DND-41 (cell line): ENCODE measurements around the gene ADRM1.

Experiments used
- ATAC-seq: fragments of 200-7000 bp; cut with Tn5 transposase; 3 replicates; pipeline ENCODE4 v1.9.1; 2021; ENCODE audit warnings: low read depth; ENCODE audit not compliant: insufficient read depth
- DNase-seq: peaks from one replicate; pipeline ENCODE4 v3.0.0-alpha.2; 2020
- H2AFZ ChIP-seq: 2 replicates; pipeline ENCODE4 v1.6.0; 2012; ENCODE audit warnings: low read depth, low read length
- H3K27ac ChIP-seq: 2 replicates; pipeline ENCODE4 v1.5.1; 2012; ENCODE audit warnings: low read length, inconsistent platforms
- H3K27me3 ChIP-seq: fragments of 200-600 bp; sonication (generic); 2 replicates; pipeline ENCODE4 v1.6.0; 2012; ENCODE audit warnings: low read length, mild to moderate bottlenecking, inconsistent platforms; ENCODE audit not compliant: insufficient read depth, poor library complexity
- H3K36me3 ChIP-seq: 2 replicates; pipeline ENCODE4 v1.5.1; 2012; ENCODE audit warnings: low read length, inconsistent platforms; ENCODE audit not compliant: insufficient read depth
- H3K4me1 ChIP-seq: 2 replicates; pipeline ENCODE4 v1.5.1; 2012; ENCODE audit warnings: mild to moderate bottlenecking, low read length; ENCODE audit not compliant: insufficient read depth
- H3K4me2 ChIP-seq: 2 replicates; pipeline ENCODE4 v1.6.0; 2012; ENCODE audit warnings: mild to moderate bottlenecking, moderate library complexity, low read length, inconsistent platforms; ENCODE audit not compliant: insufficient read depth
- H3K4me3 ChIP-seq, 2 experiments: fragments of 200-600 bp in 1 of 2; shearing (Covaris generic) in 1 of 2; 2 replicates each; pipeline ENCODE4 v1.5.1; 2012 to 2016; ENCODE audit warnings: inconsistent platforms in 2 of 2, low read length in 2 of 2, mild to moderate bottlenecking in 2 of 2, low read depth in 1 of 2, moderate library complexity in 1 of 2
- H3K79me2 ChIP-seq: 2 replicates; pipeline ENCODE4 v1.6.0; 2012; ENCODE audit warnings: low read length, inconsistent platforms; ENCODE audit not compliant: insufficient read depth
- H3K9ac ChIP-seq: 2 replicates; pipeline ENCODE4 v1.6.0; 2012; ENCODE audit warnings: low read depth, mild to moderate bottlenecking, inconsistent platforms, low read length, moderate library complexity
- H3K9me3 ChIP-seq: 2 replicates; pipeline ENCODE4 v1.5.1; 2012; ENCODE audit warnings: low read length, moderate library complexity, mild to moderate bottlenecking, inconsistent platforms; ENCODE audit not compliant: insufficient read depth, severe bottlenecking
- H4K20me1 ChIP-seq: 2 replicates; pipeline ENCODE4 v1.6.0; 2012; ENCODE audit warnings: low read length; ENCODE audit not compliant: insufficient read depth
- EZH2 ChIP-seq: IDR thresholded peaks from 3 replicates; pipeline ENCODE4 v1.6.1; 2012; ENCODE audit warnings: borderline replicate concordance, low read depth, mild to moderate bottlenecking, moderate library complexity, low read length, inconsistent platforms; ENCODE audit not compliant: severe bottlenecking
- TF ChIP-seq, protein P1 (sequence below): IDR thresholded peaks from 2 replicates; pipeline ENCODE4 v1.5.1; 2012; ENCODE audit warnings: borderline replicate concordance, low read length, moderate library complexity, mild to moderate bottlenecking; ENCODE audit not compliant: poor library complexity, severe bottlenecking; ENCODE audit errors: extremely low read depth

Gene ADRM1

DNA sequence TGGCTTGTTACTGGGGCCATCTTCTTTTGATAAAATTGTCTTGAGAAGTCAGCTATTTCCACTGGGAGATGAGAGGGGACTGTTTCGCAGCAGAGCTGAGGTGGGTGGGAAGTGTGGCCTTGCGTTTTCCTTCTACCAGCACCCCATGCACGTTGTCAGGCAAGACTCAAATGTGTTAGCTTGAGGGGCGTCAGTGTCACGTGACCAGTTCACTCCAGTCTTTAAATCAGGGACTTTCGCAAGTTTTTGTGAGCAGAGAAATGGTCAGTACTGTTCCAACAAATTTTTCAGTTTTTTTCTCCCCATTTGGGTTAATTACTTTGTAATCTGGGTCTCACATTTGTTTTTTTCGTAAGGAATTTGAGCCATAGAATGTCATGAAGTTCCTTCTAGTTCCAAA is 20.7 kb upstream of the ADRM1 start:
- DNase-seq (no peak), ATAC-seq (no peak)
- H3K36me3 ChIP-seq: peaks cover 80% of the 10 kb centered on the region
- H2AFZ ChIP-seq: no peak overlapping the region
- no peaks in the 10 kb centered on the region for H3K9me3 ChIP-seq
- H3K79me2 ChIP-seq: no peaks in the 10 kb centered on the region
- H3K27ac ChIP-seq: no peak overlapping the region
- H3K4me3 ChIP-seq: no peak overlapping the region
- H3K4me2 ChIP-seq: no peak overlapping the region
- H3K27me3 ChIP-seq: no peaks in the 10 kb centered on the region
- H4K20me1 ChIP-seq: peaks cover 3% of the 10 kb centered on the region; the same call in 1 of the 2 replicates
- no peak overlapping the region for H3K9ac ChIP-seq
- H3K4me1 ChIP-seq: no peaks in the 10 kb centered on the region
- no peak for TF ChIP-seq EZH2
- TF ChIP-seq, protein P1, sequence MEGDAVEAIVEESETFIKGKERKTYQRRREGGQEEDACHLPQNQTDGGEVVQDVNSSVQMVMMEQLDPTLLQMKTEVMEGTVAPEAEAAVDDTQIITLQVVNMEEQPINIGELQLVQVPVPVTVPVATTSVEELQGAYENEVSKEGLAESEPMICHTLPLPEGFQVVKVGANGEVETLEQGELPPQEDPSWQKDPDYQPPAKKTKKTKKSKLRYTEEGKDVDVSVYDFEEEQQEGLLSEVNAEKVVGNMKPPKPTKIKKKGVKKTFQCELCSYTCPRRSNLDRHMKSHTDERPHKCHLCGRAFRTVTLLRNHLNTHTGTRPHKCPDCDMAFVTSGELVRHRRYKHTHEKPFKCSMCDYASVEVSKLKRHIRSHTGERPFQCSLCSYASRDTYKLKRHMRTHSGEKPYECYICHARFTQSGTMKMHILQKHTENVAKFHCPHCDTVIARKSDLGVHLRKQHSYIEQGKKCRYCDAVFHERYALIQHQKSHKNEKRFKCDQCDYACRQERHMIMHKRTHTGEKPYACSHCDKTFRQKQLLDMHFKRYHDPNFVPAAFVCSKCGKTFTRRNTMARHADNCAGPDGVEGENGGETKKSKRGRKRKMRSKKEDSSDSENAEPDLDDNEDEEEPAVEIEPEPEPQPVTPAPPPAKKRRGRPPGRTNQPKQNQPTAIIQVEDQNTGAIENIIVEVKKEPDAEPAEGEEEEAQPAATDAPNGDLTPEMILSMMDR: no peak

DNA sequence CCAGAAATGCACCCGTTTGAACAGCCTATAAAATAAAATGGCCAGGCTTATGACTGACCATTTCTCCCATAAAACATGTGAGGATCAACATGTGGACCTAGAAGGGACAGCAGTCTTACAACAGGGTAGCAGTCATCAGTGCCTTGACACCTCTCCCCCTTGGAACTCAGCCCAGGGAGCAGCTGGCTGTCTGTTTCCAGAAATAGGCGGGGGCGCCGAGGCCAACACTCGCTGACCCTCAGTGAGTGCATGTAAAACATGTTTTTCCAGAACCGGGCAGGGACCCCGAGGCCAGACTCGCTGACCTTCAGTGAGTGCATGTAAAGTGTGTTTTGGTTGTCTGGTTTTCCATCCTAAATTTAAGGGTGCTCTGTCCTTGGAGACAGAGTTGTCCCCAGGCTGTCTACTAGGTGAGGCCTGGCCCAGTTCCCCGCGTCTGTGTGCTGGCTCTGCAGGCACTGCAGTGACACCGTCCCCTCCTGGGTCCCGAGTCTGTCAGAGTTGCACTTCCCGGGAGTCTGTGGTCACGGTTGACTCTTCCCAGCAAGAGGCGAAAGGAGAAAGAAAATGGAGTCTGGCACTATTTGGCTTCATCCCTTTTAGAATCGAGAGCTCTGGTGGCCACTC is 19.8 kb upstream of the ADRM1 start:
- no peaks in the 10 kb centered on the region for H3K9me3 ChIP-seq
- ATAC-seq (no peak), DNase-seq (no peak)
- H2AFZ ChIP-seq: no peak overlapping the region
- no peaks in the 10 kb centered on the region for H3K79me2 ChIP-seq
- no peaks in the 10 kb centered on the region for H3K27me3 ChIP-seq
- H3K9ac ChIP-seq: no peak overlapping the region
- TF ChIP-seq EZH2: no peak
- TF ChIP-seq, protein P1: no peak
- H3K4me3 ChIP-seq: no peak overlapping the region
- no peak overlapping the region for H3K27ac ChIP-seq
- H3K4me1 ChIP-seq: no peaks in the 10 kb centered on the region
- H3K4me2 ChIP-seq: no peak overlapping the region
- peaks cover under 1% of the 10 kb centered on the region; the same call in 1 of the 2 replicates for H4K20me1 ChIP-seq
- H3K36me3 ChIP-seq: peaks cover 79% of the 10 kb centered on the region

DNA sequence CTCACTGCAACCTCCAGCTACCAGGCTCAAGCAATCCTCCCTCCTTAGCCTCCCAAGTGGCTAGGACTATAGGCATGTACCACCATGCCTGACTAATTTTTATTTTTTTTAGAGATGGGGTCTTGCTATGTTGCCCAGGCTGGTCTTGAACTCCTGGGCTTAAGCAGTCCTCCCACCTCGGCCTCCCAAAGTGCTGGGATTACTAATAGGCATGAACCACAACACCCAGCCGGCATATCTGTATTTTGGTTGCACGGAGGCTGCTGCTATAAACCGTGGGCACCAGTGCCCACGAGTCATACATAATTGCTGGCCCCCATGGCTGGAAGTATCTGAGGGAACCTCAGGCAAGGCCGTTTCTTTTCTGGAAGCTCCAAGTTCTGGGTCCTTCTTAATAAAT is 18.3 kb upstream of the ADRM1 start:
- Histone ChIP-seq H3K4me3 (no peak overlapping the region), H4K20me1 (no peaks in the 10 kb centered on the region), H3K27me3 (no peaks in the 10 kb centered on the region), H3K79me2 (no peaks in the 10 kb centered on the region), H3K4me1 (no peaks in the 10 kb centered on the region), H3K9me3 (no peaks in the 10 kb centered on the region), H3K27ac (no peak overlapping the region), H3K9ac (no peak overlapping the region), H3K36me3 (peaks cover 72% of the 10 kb centered on the region), H2AFZ (no peak overlapping the region), H3K4me2 (no peak overlapping the region)
- no peak for ATAC-seq
- TF ChIP-seq, protein P1: no peak
- TF ChIP-seq EZH2: no peak
- DNase-seq: no peak

DNA sequence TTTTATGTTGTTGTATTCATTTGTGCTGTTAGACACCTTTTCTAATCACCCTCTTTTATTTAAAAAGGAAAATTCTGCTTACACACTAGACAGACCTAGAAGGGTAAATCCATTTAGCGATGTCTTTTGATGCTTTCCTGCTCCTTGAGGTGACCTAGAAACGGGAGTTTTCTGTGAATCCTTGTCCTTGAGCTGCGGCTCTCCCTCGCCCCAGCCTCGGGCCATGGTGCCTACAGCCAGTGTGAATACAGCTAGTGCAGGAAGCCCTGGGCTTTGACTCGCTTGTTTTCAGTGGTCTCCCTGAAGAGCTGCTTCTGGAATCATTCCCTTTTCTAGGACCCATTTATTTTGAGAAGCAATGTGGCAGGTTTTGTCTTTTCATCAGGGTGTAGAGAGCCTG is 17.6 kb upstream of the ADRM1 start:
- DNase-seq: no peak
- no peaks in the 10 kb centered on the region for H4K20me1 ChIP-seq
- no peak overlapping the region for H3K9ac ChIP-seq
- peaks cover 71% of the 10 kb centered on the region for H3K36me3 ChIP-seq
- H3K4me2 ChIP-seq: no peak overlapping the region
- no peaks in the 10 kb centered on the region for H3K4me1 ChIP-seq
- no peak overlapping the region for H3K4me3 ChIP-seq
- H3K27ac ChIP-seq: no peak overlapping the region
- H3K9me3 ChIP-seq: no peaks in the 10 kb centered on the region
- H2AFZ ChIP-seq: no peak overlapping the region
- TF ChIP-seq, protein P1: no peak
- TF ChIP-seq EZH2: no peak
- ATAC-seq: no peak
- H3K27me3 ChIP-seq: no peaks in the 10 kb centered on the region
- no peaks in the 10 kb centered on the region for H3K79me2 ChIP-seq
